ENCODE results near the gene SLC23A2. TPM values are rescaled to one million over a fixed set of nuclear protein-coding genes. Genes with fewer than 3 reads are reported as not detected.

SLC23A2 gene
- polyA plus RNA-seq, 3 donors, result 3.3 to 28.4 (median 6.4) TPM

- no peaks in the 10 kb centered on the region for H3K9me3 ChIP-seq (replicated peaks in 1 of 2; ENCODE audit: control insufficient read depth in 1 of 2, insufficient read depth in 1 of 2, low read length in 2 of 2)
- H3K9me3 Mint-ChIP-seq, result peaks cover 0 to 2% (median 0%) of the 10 kb centered on the region in 7 donors
- peak overlapping the region; percentile 96 for H3K4me2 ChIP-seq (replicated peaks; ENCODE audit: extremely low read depth, low read length, poor library complexity, severe bottlenecking)
- H3K27ac ChIP-seq (ENCODE audit: low read depth in 1 of 2, low read length in 2 of 2), result peak overlapping the region; percentile 88 to 93
- no peak for TF ChIP-seq CTCF (IDR thresholded peaks at IDR 0.05)
- no peaks in the 10 kb centered on the region for H3K27me3 ChIP-seq (ENCODE audit: control insufficient read depth in 2 of 2, insufficient read depth in 2 of 2, low read length in 2 of 2)
- H2AFZ ChIP-seq (ENCODE audit: insufficient read depth, low read depth, low read length, poor library complexity, severe bottlenecking), result no peak overlapping the region
- H3K4me1 ChIP-seq (ENCODE audit: control insufficient read depth in 1 of 2, insufficient read depth in 2 of 2, low read length in 2 of 2), result peaks cover 67 to 85% of the 10 kb centered on the region in 2 donors
- H3K79me2 ChIP-seq (ENCODE audit: insufficient read depth, low read length), result peaks cover 95% of the 10 kb centered on the region
- H3K4me3 Mint-ChIP-seq, result peak overlapping the region; percentile 92 to 98
- no peaks in the 10 kb centered on the region for H3K27me3 Mint-ChIP-seq (ENCODE audit: low read depth in 3 of 3)
- H3K9ac ChIP-seq (ENCODE audit: insufficient read depth, low read length, poor library complexity, severe bottlenecking), result peak overlapping the region; percentile 97
- intact Hi-C loops (cut with micrococcal nuclease), result no loop called here
- 100% methylated on average over 4 of the region's 5 CpGs for WGBS (ENCODE audit: insufficient coverage)
- peak overlapping the region; percentile 75 to 96 (median 82) for H3K4me3 ChIP-seq (replicated peaks in 1 of 3; ENCODE audit: low read depth in 2 of 3, low read length in 3 of 3)
- no peak for DNase-seq
- H3K4me1 Mint-ChIP-seq, result peaks cover 69% of the 10 kb centered on the region
- peaks cover 58% of the 10 kb centered on the region for H4K20me1 ChIP-seq (ENCODE audit: insufficient read depth, low read length)
- H3K36me3 ChIP-seq (replicated peaks in 1 of 2; ENCODE audit: control insufficient read depth in 1 of 2, insufficient read depth in 2 of 2, low read length in 2 of 2), result peaks cover 43 to 51% of the 10 kb centered on the region in 2 donors
- peaks cover 51 to 63% of the 10 kb centered on the region in 2 donors for H3K36me3 Mint-ChIP-seq
- peak overlapping the region; percentile 95 to 98 (median 96) for H3K27ac Mint-ChIP-seq
These were observed 179.7 kb downstream of the SLC23A2 start for GRCh38 chr20:4821590-4821989.

- H3K4me1 ChIP-seq (ENCODE audit: control insufficient read depth in 1 of 2, insufficient read depth in 2 of 2, low read length in 2 of 2), result peaks cover 67 to 85% of the 10 kb centered on the region in 2 donors
- no peaks in the 10 kb centered on the region for H3K27me3 ChIP-seq (ENCODE audit: control insufficient read depth in 2 of 2, insufficient read depth in 2 of 2, low read length in 2 of 2)
- intact Hi-C loops (cut with micrococcal nuclease), result no loop called here
- no peak overlapping the region for H2AFZ ChIP-seq (ENCODE audit: insufficient read depth, low read depth, low read length, poor library complexity, severe bottlenecking)
- peaks cover 64% of the 10 kb centered on the region for H4K20me1 ChIP-seq (ENCODE audit: insufficient read depth, low read length)
- H3K36me3 ChIP-seq (replicated peaks in 1 of 2; ENCODE audit: control insufficient read depth in 1 of 2, insufficient read depth in 2 of 2, low read length in 2 of 2), result peaks cover 49 to 57% of the 10 kb centered on the region in 2 donors
- no peaks in the 10 kb centered on the region for H3K9me3 ChIP-seq (replicated peaks in 1 of 2; ENCODE audit: control insufficient read depth in 1 of 2, insufficient read depth in 1 of 2, low read length in 2 of 2)
- no peak for TF ChIP-seq CTCF (IDR thresholded peaks at IDR 0.05)
- no peak for DNase-seq
- peaks cover 0 to 2% (median 0%) of the 10 kb centered on the region in 7 donors for H3K9me3 Mint-ChIP-seq
- peak overlapping the region; percentile 96 for H3K4me2 ChIP-seq (replicated peaks; ENCODE audit: extremely low read depth, low read length, poor library complexity, severe bottlenecking)
- H3K9ac ChIP-seq (ENCODE audit: insufficient read depth, low read length, poor library complexity, severe bottlenecking), result peak overlapping the region; percentile 97
- peak overlapping the region; percentile 92 to 98 for H3K4me3 Mint-ChIP-seq
- H3K27me3 Mint-ChIP-seq (ENCODE audit: low read depth in 3 of 3), result no peaks in the 10 kb centered on the region
- peak overlapping the region; percentile 88 to 93 for H3K27ac ChIP-seq (ENCODE audit: low read depth in 1 of 2, low read length in 2 of 2)
- H3K27ac Mint-ChIP-seq, result peak overlapping the region; percentile 83 to 98 (median 96)
- WGBS (ENCODE audit: insufficient coverage), result 92% methylated on average over 12 of the region's 14 CpGs
- peaks cover 54 to 67% of the 10 kb centered on the region in 2 donors for H3K36me3 Mint-ChIP-seq
- H3K79me2 ChIP-seq (ENCODE audit: insufficient read depth, low read length), result peaks cover 98% of the 10 kb centered on the region
- peaks cover 71% of the 10 kb centered on the region for H3K4me1 Mint-ChIP-seq
- peak overlapping the region in 2 of 3 experiments; percentile 75 to 96 for H3K4me3 ChIP-seq (replicated peaks in 1 of 3; ENCODE audit: low read depth in 2 of 3, low read length in 3 of 3)
These were observed 180.3 kb downstream of the SLC23A2 start for GRCh38 chr20:4820806-4821518.
